T1000 (cell line): ENCODE measurements around the gene NUP54.

Experiments
- DNase-seq: peaks from one replicate; lab custom pipeline; 2025; ENCODE audit warnings: mixed read lengths; lab: John Stamatoyannopoulos, UW

Gene NUP54

DNA sequence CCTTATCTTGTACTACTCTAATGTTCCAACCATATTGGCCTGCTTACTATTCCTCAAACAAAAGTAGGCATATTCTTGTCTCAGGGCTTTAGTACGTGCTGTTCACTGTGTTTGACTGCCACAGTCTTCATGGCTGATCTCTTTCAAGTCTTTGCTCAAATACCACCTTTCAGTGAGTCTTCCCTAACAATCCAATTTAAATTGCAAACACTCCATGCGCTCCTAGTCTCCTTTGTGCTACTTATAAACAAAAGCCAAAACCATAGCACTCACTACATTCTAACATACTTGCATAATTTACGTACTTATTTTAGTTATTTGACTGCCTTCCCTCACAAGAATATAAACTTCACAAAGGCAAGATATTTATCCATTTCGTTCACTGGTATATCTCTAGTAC, 75.4 kb downstream of the NUP54 start:
- DNase-seq = no peak

DNA sequence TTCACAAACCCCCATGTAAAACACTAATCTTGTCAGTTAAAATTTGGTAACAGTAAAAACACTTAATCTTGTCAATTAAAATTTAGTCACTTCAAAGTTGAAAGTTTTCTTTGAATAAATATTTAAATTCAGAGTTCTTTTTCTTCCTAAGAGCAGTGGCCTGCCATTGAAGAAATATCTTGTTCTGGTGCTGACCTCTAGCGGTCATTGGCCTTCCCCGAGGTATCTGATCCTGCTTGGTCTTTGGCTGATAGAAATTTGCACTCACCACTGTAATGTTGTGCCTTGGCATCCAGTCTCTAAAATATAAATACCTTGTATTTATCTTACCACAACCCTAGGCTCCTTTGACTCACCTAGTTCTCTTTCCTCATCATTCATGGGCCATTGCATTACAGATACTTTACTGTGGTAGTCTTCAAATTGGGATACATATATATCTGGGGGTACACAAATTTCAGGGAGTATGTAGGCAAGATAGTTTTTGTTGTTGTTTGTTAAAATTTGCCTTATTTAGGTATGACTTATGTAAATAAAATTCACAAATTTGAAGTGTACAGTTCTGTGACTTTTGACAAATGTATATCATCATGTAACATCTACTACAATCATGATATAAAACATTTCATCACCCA, 80.4 kb downstream of the NUP54 start:
- peak; percentile 1 for DNase-seq

DNA sequence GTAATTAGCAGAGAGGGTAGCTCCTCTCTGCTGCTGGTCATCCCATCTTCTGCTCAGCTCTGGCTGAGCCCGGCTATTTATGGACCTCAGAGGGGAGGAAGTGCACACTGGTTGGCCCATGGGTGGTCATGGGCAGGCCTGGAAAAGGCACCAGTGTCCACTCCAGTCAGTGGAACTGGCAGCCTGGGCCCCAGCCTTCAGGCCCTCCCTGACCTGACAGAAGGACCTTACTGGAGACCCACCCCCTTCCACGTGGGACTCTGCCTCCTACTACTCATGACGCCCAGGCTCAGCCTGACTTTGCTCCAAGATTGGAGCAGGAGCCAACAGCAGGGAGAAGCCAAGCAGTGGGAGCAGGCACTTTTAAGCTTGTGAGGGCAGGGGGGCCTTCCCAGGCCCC, 81.7 kb downstream of the NUP54 start:
- DNase-seq = no peak
